Measurements from ENCODE around the gene SHISA9. TPM values are rescaled to one million over a fixed set of nuclear protein-coding genes. Genes with fewer than 3 reads are reported as not detected.

SHISA9 gene
- total RNA-seq, 1 experiment from 2014 or later: not detected

DNA sequence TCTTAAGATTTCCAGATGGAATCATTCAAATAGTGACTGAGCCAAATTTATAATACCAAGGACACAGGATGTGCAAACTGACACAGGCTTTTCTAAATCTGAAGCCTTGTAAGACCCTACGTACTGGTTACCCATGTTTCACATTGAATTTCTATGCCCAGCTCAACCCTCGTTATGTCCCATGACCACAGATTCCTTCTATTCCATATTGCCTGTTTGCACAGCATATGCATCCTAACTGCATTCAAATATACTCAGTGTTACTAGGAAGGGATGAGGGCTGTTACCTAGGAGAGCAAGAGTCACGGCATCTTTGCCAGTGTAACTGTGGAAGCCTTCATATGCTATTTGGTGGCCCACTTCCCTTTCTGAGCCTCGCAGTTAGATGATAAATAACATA, 305.2 kb downstream of the SHISA9 start:
- POLR2A ChIA-PET: no interaction called here
- Histone ChIP-seq H3K4me1 (ENCODE audit: control insufficient read depth in 1 of 2, insufficient read depth in 2 of 2, low read length in 2 of 2) (no peaks in the 10 kb centered on the region), H2AFZ (ENCODE audit: low read depth, low read length, poor library complexity, severe bottlenecking) (no peak overlapping the region), H3K4me2 (ENCODE audit: low read length) (no peak overlapping the region), H3K79me2 (ENCODE audit: insufficient read depth, low read length) (no peaks in the 10 kb centered on the region), H3K36me3 (ENCODE audit: control insufficient read depth in 1 of 2, insufficient read depth in 2 of 2, low read length in 2 of 2) (no peaks in the 10 kb centered on the region), H3K9me2 (ENCODE audit: insufficient read depth) (no peaks in the 10 kb centered on the region), H3K9ac (ENCODE audit: low read length) (no peak overlapping the region), H3K27ac (ENCODE audit: low read depth, low read length) (no peak overlapping the region), H4K20me1 (ENCODE audit: insufficient read depth) (no peaks in the 10 kb centered on the region), H3K4me3 (replicated peaks in 1 of 2; ENCODE audit: low read depth in 1 of 2, low read length in 2 of 2) (no peak overlapping the region), H3K9me3 (ENCODE audit: control insufficient read depth in 1 of 2, insufficient read depth in 1 of 2, low read depth in 1 of 2, low read length in 2 of 2) (no peaks in the 10 kb centered on the region), H3K27me3 (ENCODE audit: insufficient read depth, low read length) (no peaks in the 10 kb centered on the region)
- DNase-seq (ENCODE audit: low read depth, low spot score): no peak
- RAD21 ChIA-PET (ENCODE audit: low non-redundant PET in 1 of 2, low total read pairs in 2 of 2, uncharacterized antibody in 2 of 2, unreplicated experiment in 2 of 2): no interaction called here
- no peak for TF ChIP-seq POLR2AphosphoS5 (IDR thresholded peaks at IDR 0.05; ENCODE audit: low read depth, low read length)
- no peak for TF ChIP-seq FOSL1 (IDR thresholded peaks at IDR 0.05; ENCODE audit: low read depth)
- no peak for TF ChIP-seq YY1 (IDR thresholded peaks at IDR 0.05; ENCODE audit: extremely low read depth, insufficient replicate concordance, low read depth, low read length)
- BruUV-seq (replicated peaks): no TSS peak
- no peak for ATAC-seq
- CTCF ChIA-PET: no interaction called here
- intact Hi-C loops (cut with micrococcal nuclease): no loop called here

GRCh38 chr16:13207151-13207550, 305.8 kb downstream of the SHISA9 start:
- Histone ChIP-seq H3K4me3 (replicated peaks in 1 of 2; ENCODE audit: low read depth in 1 of 2, low read length in 2 of 2) (no peak overlapping the region), H3K79me2 (ENCODE audit: insufficient read depth, low read length) (no peaks in the 10 kb centered on the region), H3K36me3 (ENCODE audit: control insufficient read depth in 1 of 2, insufficient read depth in 2 of 2, low read length in 2 of 2) (no peaks in the 10 kb centered on the region), H2AFZ (ENCODE audit: low read depth, low read length, poor library complexity, severe bottlenecking) (no peak overlapping the region), H3K27ac (ENCODE audit: low read depth, low read length) (no peak overlapping the region), H3K9me2 (ENCODE audit: insufficient read depth) (no peaks in the 10 kb centered on the region), H3K4me2 (ENCODE audit: low read length) (no peak overlapping the region), H3K27me3 (ENCODE audit: insufficient read depth, low read length) (no peaks in the 10 kb centered on the region), H3K4me1 (ENCODE audit: control insufficient read depth in 1 of 2, insufficient read depth in 2 of 2, low read length in 2 of 2) (no peaks in the 10 kb centered on the region), H4K20me1 (ENCODE audit: insufficient read depth) (no peaks in the 10 kb centered on the region), H3K9ac (ENCODE audit: low read length) (no peak overlapping the region), H3K9me3 (ENCODE audit: control insufficient read depth in 1 of 2, insufficient read depth in 1 of 2, low read depth in 1 of 2, low read length in 2 of 2) (no peaks in the 10 kb centered on the region)
- BruUV-seq (replicated peaks): no TSS peak
- ChIA-PET RAD21 (ENCODE audit: low non-redundant PET in 1 of 2, low total read pairs in 2 of 2, uncharacterized antibody in 2 of 2, unreplicated experiment in 2 of 2) (no interaction called here), CTCF (no interaction called here), POLR2A (no interaction called here)
- DNase-seq (ENCODE audit: low read depth, low spot score) (no peak), ATAC-seq (no peak)
- intact Hi-C loops (cut with micrococcal nuclease): no loop called here
- TF ChIP-seq ELF1 (IDR thresholded peaks at IDR 0.05; ENCODE audit: borderline replicate concordance, low read depth): no peak
- TF ChIP-seq FOSL1 (IDR thresholded peaks at IDR 0.05; ENCODE audit: low read depth): no peak
- TF ChIP-seq, protein P1, sequence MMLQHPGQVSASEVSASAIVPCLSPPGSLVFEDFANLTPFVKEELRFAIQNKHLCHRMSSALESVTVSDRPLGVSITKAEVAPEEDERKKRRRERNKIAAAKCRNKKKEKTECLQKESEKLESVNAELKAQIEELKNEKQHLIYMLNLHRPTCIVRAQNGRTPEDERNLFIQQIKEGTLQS (IDR thresholded peaks at IDR 0.05): no peak
- no peak for TF ChIP-seq TCF7L2 (IDR thresholded peaks at IDR 0.05; ENCODE audit: borderline replicate concordance, extremely low read depth, insufficient read depth, insufficient read length)
- TF ChIP-seq EZH2phosphoT487 (IDR thresholded peaks at IDR 0.05; ENCODE audit: borderline replicate concordance): no peak
- TF ChIP-seq, protein P2, sequence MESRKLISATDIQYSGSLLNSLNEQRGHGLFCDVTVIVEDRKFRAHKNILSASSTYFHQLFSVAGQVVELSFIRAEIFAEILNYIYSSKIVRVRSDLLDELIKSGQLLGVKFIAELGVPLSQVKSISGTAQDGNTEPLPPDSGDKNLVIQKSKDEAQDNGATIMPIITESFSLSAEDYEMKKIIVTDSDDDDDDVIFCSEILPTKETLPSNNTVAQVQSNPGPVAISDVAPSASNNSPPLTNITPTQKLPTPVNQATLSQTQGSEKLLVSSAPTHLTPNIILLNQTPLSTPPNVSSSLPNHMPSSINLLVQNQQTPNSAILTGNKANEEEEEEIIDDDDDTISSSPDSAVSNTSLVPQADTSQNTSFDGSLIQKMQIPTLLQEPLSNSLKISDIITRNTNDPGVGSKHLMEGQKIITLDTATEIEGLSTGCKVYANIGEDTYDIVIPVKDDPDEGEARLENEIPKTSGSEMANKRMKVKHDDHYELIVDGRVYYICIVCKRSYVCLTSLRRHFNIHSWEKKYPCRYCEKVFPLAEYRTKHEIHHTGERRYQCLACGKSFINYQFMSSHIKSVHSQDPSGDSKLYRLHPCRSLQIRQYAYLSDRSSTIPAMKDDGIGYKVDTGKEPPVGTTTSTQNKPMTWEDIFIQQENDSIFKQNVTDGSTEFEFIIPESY (IDR thresholded peaks at IDR 0.05; ENCODE audit: extremely low read depth, insufficient replicate concordance, low read length): no peak
- TF ChIP-seq EZH2 (IDR thresholded peaks at IDR 0.05): no peak
- TF ChIP-seq EGR1 (IDR thresholded peaks at IDR 0.05; ENCODE audit: low read depth): no peak
- no peak for TF ChIP-seq MAX (IDR thresholded peaks at IDR 0.05)
- no peak for TF ChIP-seq POLR2A (IDR thresholded peaks at IDR 0.05; ENCODE audit: borderline replicate concordance, extremely low read depth, insufficient read depth, insufficient read length)
- no peak for TF ChIP-seq JUND (IDR thresholded peaks at IDR 0.05)
- TF ChIP-seq ZNF274 (IDR thresholded peaks at IDR 0.05; ENCODE audit: low read depth, low read length): no peak
- no peak for TF ChIP-seq CEBPB (IDR thresholded peaks at IDR 0.05; ENCODE audit: low read depth)
- TF ChIP-seq, protein P3, sequence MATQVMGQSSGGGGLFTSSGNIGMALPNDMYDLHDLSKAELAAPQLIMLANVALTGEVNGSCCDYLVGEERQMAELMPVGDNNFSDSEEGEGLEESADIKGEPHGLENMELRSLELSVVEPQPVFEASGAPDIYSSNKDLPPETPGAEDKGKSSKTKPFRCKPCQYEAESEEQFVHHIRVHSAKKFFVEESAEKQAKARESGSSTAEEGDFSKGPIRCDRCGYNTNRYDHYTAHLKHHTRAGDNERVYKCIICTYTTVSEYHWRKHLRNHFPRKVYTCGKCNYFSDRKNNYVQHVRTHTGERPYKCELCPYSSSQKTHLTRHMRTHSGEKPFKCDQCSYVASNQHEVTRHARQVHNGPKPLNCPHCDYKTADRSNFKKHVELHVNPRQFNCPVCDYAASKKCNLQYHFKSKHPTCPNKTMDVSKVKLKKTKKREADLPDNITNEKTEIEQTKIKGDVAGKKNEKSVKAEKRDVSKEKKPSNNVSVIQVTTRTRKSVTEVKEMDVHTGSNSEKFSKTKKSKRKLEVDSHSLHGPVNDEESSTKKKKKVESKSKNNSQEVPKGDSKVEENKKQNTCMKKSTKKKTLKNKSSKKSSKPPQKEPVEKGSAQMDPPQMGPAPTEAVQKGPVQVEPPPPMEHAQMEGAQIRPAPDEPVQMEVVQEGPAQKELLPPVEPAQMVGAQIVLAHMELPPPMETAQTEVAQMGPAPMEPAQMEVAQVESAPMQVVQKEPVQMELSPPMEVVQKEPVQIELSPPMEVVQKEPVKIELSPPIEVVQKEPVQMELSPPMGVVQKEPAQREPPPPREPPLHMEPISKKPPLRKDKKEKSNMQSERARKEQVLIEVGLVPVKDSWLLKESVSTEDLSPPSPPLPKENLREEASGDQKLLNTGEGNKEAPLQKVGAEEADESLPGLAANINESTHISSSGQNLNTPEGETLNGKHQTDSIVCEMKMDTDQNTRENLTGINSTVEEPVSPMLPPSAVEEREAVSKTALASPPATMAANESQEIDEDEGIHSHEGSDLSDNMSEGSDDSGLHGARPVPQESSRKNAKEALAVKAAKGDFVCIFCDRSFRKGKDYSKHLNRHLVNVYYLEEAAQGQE (IDR thresholded peaks at IDR 0.05; ENCODE audit: low read depth): no peak
- no peak for TF ChIP-seq SIN3A (IDR thresholded peaks at IDR 0.05; ENCODE audit: low read depth)
